Activated T-helper 17 cell treated with anti-CD3 and anti-CD28 coated beads, Interleukin-2, amount 50 U/mL, for 72 hours (primary cell): ENCODE measurements around the gene FSTL4. TPM values are rescaled to one million over a fixed set of nuclear protein-coding genes. Genes with fewer than 3 reads are reported as not detected.

Experiments used
- ATAC-seq: fragments of 150-1000 bp; cut with Tn5 transposase; replicated peaks from 2 replicates; pipeline ENCODE4 v1.10.0; 2021; ENCODE audit warnings: mild to moderate bottlenecking, moderate library complexity
- H3K27ac Mint-ChIP-seq: one replicate; pipeline ENCODE4 v1.8.0; 2022; ENCODE audit warnings: mixed read lengths
- H3K27me3 Mint-ChIP-seq: one replicate; pipeline ENCODE4 v1.8.0; 2022; ENCODE audit warnings: mixed read lengths
- H3K36me3 Mint-ChIP-seq: one replicate; pipeline ENCODE4 v1.8.0; 2022; ENCODE audit warnings: low read depth, mild to moderate bottlenecking, mixed read lengths
- H3K4me1 Mint-ChIP-seq: one replicate; pipeline ENCODE4 v1.8.0; 2022; ENCODE audit warnings: mixed read lengths
- H3K4me3 Mint-ChIP-seq: one replicate; pipeline ENCODE4 v1.8.0; 2022; ENCODE audit warnings: mild to moderate bottlenecking, mixed read lengths
- H3K9me3 Mint-ChIP-seq: one replicate; pipeline ENCODE4 v1.8.0; 2022; ENCODE audit warnings: mixed read lengths
- total RNA-seq, 2 donors: library from RNA; stranded (reverse); gene quantifications; one replicate each; pipeline ENCODE4 v1.2.3, GENCODE V29; 2022

The FSTL4 gene
- total RNA-seq, 2 donors from 2014 or later, result 0.24 TPM; not detected in 1

DNA sequence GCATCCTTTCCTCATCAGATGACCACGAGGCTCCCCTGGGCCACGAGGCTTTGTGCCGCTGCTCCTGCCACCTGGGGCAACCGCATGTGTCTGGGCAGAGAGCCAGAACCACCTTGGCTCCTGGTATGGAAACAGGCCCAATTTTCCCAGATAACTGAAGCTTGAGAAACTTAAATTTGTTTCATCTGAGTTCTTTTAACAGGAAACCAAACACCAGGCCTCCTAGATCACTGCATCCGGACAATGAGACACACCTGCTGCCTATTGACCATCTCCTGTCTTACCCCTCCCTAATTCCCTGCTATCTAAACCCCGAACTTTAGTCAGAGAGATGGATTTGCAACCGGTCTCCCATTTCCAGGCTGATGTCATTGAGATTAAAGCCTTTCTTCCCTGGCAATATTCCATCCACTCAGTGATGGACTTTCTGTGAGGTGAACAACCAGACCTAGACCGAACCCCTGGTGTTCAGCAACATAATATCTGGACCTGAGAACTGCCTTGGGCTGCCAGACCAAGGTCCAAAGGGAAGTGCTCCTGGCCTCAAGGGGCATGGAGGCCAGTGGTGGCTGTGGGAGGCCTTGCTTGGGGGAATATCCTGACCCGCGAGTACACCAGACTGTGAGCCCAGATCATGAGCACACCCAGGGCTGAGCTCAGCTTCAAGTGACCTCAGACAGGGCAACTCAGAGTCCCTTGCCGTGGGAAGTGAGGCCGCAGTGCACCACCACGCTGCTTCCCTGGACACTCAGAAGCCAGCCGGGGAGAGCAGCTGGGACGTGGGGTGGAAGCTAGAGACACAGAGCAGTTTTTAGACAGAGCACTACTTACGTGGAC is 360.8 kb downstream of the FSTL4 start:
- Mint-ChIP-seq H3K4me3 (no peak overlapping the region), H3K27me3 (no peaks in the 10 kb centered on the region), H3K4me1 (no peaks in the 10 kb centered on the region), H3K36me3 (no peaks in the 10 kb centered on the region), H3K27ac (no peak overlapping the region), H3K9me3 (no peaks in the 10 kb centered on the region)
- ATAC-seq, result no peak

DNA sequence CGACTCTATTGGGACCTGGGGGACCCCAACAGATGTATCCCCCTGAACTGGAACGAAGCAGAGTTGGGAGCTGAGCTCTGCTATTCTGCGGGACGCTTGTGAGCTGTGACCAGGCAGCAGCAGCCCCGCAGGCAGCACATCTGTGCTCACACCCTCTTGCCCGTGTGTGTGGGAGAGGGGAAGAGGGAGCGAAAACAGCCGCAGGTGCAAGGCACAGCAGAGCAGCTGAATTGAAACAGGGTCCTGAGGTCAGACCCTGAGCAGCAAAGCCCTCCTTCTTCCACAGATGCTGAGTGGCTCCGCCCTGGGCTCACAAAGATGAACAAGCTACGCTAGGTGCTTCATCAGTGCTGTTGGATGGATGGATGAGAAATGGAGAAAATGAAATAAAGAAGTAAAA is 361.8 kb downstream of the FSTL4 start:
- H3K27me3 Mint-ChIP-seq, result no peaks in the 10 kb centered on the region
- H3K9me3 Mint-ChIP-seq, result no peaks in the 10 kb centered on the region
- no peak overlapping the region for H3K4me3 Mint-ChIP-seq
- no peak for ATAC-seq
- H3K36me3 Mint-ChIP-seq, result no peaks in the 10 kb centered on the region
- H3K4me1 Mint-ChIP-seq, result peaks cover 1% of the 10 kb centered on the region
- no peak overlapping the region for H3K27ac Mint-ChIP-seq

DNA sequence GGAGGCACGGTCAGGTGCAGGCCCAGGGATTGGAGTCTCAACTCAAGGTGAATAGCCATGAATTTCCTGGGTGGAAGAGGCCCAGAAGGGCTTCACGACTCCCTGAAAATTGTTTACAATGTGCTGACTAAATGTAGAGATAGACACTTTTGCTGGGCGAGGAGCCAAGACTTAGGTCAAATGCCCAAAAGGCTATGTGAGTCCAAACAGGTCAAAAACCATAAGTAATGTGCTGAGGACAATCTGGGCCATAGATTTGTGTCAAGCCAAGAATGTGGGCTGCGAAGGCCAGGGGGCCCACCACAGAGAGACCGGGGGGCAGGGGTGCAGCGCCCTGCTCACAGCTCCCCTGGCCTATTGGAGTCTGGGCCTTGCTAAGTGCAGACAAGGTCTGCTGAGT is 362.7 kb downstream of the FSTL4 start:
- no peaks in the 10 kb centered on the region for H3K27me3 Mint-ChIP-seq
- no peak overlapping the region for H3K4me3 Mint-ChIP-seq
- H3K27ac Mint-ChIP-seq, result no peak overlapping the region
- no peaks in the 10 kb centered on the region for H3K36me3 Mint-ChIP-seq
- no peaks in the 10 kb centered on the region for H3K9me3 Mint-ChIP-seq
- peaks cover 5% of the 10 kb centered on the region for H3K4me1 Mint-ChIP-seq
- no peak for ATAC-seq

- peaks cover 9% of the 10 kb centered on the region for H3K4me1 Mint-ChIP-seq
- no peaks in the 10 kb centered on the region for H3K36me3 Mint-ChIP-seq
Measured at GRCh38 chr5:133247881-133248624, 364.3 kb downstream of the FSTL4 start.

GRCh38 chr5:133247151-133247709 is 365.1 kb downstream of the FSTL4 start:
- no peaks in the 10 kb centered on the region for H3K36me3 Mint-ChIP-seq
- H3K27me3 Mint-ChIP-seq, result no peaks in the 10 kb centered on the region
- H3K27ac Mint-ChIP-seq, result no peak overlapping the region
- no peaks in the 10 kb centered on the region for H3K9me3 Mint-ChIP-seq
- no peak overlapping the region for H3K4me3 Mint-ChIP-seq
- peaks cover 9% of the 10 kb centered on the region for H3K4me1 Mint-ChIP-seq
- ATAC-seq, result no peak

More at GRCh38 chr5:133247881-133248624, 364.3 kb downstream of the FSTL4 start:
- H3K4me3 Mint-ChIP-seq, result no peak overlapping the region
- H3K27me3 Mint-ChIP-seq, result no peaks in the 10 kb centered on the region
- ATAC-seq, result no peak
- no peak overlapping the region for H3K27ac Mint-ChIP-seq
- no peaks in the 10 kb centered on the region for H3K9me3 Mint-ChIP-seq

DNA sequence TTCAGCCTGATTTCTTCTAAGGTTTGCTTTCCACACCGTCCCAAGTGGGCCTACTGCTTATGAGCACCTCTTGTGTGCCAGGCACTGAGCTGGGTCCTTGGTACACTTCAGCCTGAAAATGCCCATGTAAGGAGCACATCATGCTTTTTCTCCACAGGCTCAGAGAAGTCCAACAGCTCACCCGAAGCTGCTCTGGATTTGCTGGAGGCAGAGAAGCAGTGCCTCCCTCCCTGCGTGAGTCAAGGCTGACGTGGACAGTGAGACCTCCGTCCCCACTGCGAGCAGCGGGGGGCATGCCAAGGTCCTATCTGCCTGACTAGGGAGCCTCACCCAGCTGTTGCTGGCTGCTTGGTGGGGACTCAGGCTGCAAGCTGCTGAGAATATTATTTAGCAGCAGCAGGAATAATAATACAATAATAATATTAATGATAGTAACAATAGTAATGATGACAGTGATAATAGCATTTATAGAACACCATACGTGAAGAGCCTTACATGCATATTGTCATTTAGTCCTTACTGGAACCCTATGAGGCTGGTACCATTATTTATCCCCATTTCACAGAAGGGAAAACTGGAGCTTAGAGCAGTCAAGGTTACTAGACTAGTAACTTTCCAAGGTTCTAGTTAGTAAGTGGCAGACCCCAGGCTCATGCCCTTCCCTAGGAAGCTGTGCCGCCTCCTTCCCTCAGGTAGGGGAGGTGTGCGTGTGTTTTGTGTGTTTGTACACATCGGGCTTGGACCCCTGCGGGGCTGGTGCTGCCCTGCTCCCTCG is 365.8 kb downstream of the FSTL4 start:
- H3K27ac Mint-ChIP-seq, result no peak overlapping the region

GRCh38 chr5:133246053-133246370 is 366.3 kb downstream of the FSTL4 start:
- H3K27ac Mint-ChIP-seq, result no peak overlapping the region
- no peaks in the 10 kb centered on the region for H3K36me3 Mint-ChIP-seq
- no peak overlapping the region for H3K4me3 Mint-ChIP-seq

More for the DNA sequence above, 365.8 kb downstream of the FSTL4 start:
- no peaks in the 10 kb centered on the region for H3K36me3 Mint-ChIP-seq
- no peaks in the 10 kb centered on the region for H3K9me3 Mint-ChIP-seq
- H3K27me3 Mint-ChIP-seq, result no peaks in the 10 kb centered on the region
- ATAC-seq, result no peak
- no peak overlapping the region for H3K4me3 Mint-ChIP-seq
- peaks cover 9% of the 10 kb centered on the region for H3K4me1 Mint-ChIP-seq

DNA sequence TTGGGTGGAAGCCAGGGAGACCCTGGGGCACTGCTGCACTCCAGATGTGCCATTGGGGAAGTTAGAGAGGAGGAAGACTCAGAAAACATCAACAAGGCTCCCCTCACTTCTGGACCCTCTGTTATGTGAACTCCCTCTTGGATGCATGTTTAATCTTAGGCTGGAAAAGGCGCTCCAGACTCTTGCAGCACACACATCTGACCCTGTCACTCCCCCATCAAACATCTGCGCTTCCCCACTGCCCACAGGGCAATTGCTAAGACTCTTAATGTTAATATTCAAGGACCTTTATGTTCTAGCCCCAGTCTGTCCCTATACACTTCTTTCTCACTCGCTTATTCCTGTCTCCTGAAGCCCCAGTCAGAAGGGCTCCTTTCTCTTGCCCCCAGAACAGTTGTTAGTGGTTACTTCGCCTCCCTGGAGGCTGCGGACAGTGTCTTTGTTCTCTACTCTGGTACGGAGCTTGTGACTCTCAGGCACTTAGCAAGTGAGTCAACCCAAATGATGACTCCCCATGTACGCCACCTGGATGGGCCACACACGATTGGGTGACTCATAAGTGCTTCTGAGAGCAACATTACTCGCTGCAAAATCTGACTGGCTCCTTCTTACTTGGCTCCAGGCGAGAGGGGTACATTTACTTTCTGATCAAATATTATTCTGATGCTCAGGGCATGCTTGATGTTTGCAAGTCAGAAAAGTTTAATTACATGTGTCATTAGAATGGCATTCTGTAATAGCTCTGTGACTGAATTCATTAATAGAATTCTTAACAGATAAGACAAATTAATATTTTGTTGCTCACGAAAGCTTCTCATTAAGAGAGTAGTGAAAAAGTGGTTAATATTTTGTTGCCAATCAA is 366.9 kb downstream of the FSTL4 start:
- Mint-ChIP-seq H3K27me3 (no peaks in the 10 kb centered on the region), H3K4me3 (no peak overlapping the region), H3K27ac (peak overlapping the region; percentile 33), H3K9me3 (no peaks in the 10 kb centered on the region), H3K4me1 (peaks cover 13% of the 10 kb centered on the region), H3K36me3 (no peaks in the 10 kb centered on the region)
- peak; percentile 91 for ATAC-seq

More at GRCh38 chr5:133246053-133246370, 366.3 kb downstream of the FSTL4 start:
- peaks cover 9% of the 10 kb centered on the region for H3K4me1 Mint-ChIP-seq
- no peaks in the 10 kb centered on the region for H3K9me3 Mint-ChIP-seq
- ATAC-seq, result no peak
- H3K27me3 Mint-ChIP-seq, result no peaks in the 10 kb centered on the region

DNA sequence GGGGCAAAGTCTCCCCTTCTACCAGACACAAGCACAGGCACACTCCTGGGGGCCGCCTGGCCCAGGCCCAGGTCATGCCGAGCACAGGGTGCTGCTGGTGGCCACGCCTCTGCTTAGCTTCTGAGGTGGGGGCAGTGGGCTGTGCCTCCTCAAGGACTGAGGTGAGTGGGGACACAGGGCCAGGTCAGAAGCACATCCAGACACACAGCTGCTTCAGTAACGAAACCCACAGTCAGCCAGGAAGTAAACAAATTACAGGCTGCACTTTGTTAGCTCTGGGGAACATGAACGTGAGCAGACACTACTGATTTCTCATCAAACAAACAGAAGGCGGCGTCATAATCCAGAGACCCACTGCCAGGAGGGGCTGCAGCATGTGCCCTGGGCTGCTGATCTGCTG is 368.1 kb downstream of the FSTL4 start:
- peak overlapping the region; percentile 28 for H3K27ac Mint-ChIP-seq
- no peak overlapping the region for H3K4me3 Mint-ChIP-seq
- H3K27me3 Mint-ChIP-seq, result no peaks in the 10 kb centered on the region
- H3K36me3 Mint-ChIP-seq, result no peaks in the 10 kb centered on the region
- ATAC-seq, result peak; percentile 13
- H3K4me1 Mint-ChIP-seq, result peaks cover 13% of the 10 kb centered on the region
- no peaks in the 10 kb centered on the region for H3K9me3 Mint-ChIP-seq

- Mint-ChIP-seq H3K9me3 (no peaks in the 10 kb centered on the region), H3K4me1 (peaks cover 13% of the 10 kb centered on the region), H3K27ac (no peak overlapping the region), H3K27me3 (no peaks in the 10 kb centered on the region), H3K4me3 (no peak overlapping the region), H3K36me3 (no peaks in the 10 kb centered on the region)
- no peak for ATAC-seq
Measured at GRCh38 chr5:133243196-133243595, 369.1 kb downstream of the FSTL4 start.

GRCh38 chr5:133242221-133242835 is 370.0 kb downstream of the FSTL4 start:
- Mint-ChIP-seq H3K27me3 (no peaks in the 10 kb centered on the region), H3K36me3 (no peaks in the 10 kb centered on the region), H3K4me3 (no peak overlapping the region), H3K9me3 (no peaks in the 10 kb centered on the region), H3K27ac (no peak overlapping the region), H3K4me1 (peaks cover 13% of the 10 kb centered on the region)
- no peak for ATAC-seq

DNA sequence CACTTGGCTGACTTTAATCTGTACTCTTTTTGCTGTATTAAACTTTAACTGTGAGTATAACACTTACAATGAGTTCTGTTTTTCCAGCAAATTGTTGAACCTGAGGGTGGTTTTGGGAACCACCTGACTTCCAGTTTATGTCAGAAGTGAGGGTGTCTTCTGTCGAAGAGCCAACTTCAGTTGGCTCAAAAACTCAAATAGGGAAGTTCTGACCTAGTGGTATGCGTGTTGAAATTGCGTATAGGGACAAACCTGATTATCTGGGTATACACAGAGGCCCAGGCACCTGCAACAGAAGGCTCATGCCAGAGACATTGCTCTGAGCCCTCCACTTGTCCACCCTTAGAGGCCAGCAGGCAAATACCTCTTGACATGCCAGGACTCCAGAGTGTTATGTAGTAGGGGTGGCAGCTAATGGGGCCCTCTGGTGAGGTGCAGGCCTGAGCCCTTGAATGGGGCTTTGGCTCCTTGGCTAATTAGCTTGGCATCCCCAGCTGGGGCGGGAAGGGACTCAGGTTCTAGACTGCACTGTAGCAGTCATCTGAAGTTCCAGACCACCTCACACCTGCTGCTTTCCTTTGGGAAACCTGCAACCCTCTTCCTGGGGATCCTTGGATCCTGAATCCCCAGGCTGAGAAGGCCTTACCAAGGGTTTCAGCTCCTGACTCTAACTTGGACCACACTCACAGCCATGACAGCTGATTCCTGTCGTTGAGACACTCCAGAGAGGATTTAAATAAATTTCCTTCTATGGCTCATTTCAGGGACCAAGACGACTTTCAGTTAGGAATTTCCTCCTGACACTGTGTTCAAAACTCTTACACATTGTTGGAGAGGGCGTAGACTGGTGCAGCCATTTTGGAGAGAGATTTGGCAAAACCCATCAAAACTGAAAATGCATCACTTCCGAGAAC is 370.9 kb downstream of the FSTL4 start:
- no peak for ATAC-seq
- no peak overlapping the region for H3K27ac Mint-ChIP-seq
- H3K9me3 Mint-ChIP-seq, result no peaks in the 10 kb centered on the region
- H3K4me1 Mint-ChIP-seq, result peaks cover 13% of the 10 kb centered on the region
- no peaks in the 10 kb centered on the region for H3K36me3 Mint-ChIP-seq
- no peak overlapping the region for H3K4me3 Mint-ChIP-seq
- peaks cover 4% of the 10 kb centered on the region for H3K27me3 Mint-ChIP-seq
